GM12891 (cell line): ENCODE measurements around the gene MRS2. TPM values are rescaled to one million over a fixed set of nuclear protein-coding genes. Genes with fewer than 3 reads are reported as not detected.
"Not testable (repeated sequence)": the region's sequence is repeated elsewhere in the genome, so short reads cannot be mapped to it uniquely, and the experiment has no call there.

Source experiments
- DNase-seq: peaks from one replicate; pipeline ENCODE4 v3.0.0; 2011; ENCODE audit warnings: low spot score; ENCODE audit not compliant: insufficient read length
- FAIRE-seq: peaks from 2 replicates; lab custom pipeline; 2011; peaks lifted over from hg19 to GRCh38; lab: Jason Lieb, UNC
- PAX5 ChIP-seq: IDR thresholded peaks from 2 replicates; pipeline ENCODE4 v1.6.1; 2011; ENCODE audit warnings: low read length, moderate library complexity, mild to moderate bottlenecking; ENCODE audit not compliant: insufficient read depth, severe bottlenecking
- POLR2A ChIP-seq: IDR thresholded peaks from 2 replicates; pipeline ENCODE4 v1.6.1; 2011; ENCODE audit warnings: low read depth, low read length, control low read depth
- POLR2AphosphoS5 ChIP-seq: IDR thresholded peaks from 2 replicates; pipeline ENCODE4 v1.6.1; 2011; ENCODE audit warnings: low read depth, low read length, control low read depth
- POU2F2 ChIP-seq: IDR thresholded peaks from 2 replicates; pipeline ENCODE4 v1.6.1; 2011; ENCODE audit warnings: low read depth, mild to moderate bottlenecking, control low read depth, low read length, moderate library complexity
- SPI1 ChIP-seq: IDR thresholded peaks from 2 replicates; pipeline ENCODE4 v1.6.1; 2011; ENCODE audit warnings: low read depth, low read length, control low read depth
- TAF1 ChIP-seq: IDR thresholded peaks from 2 replicates; pipeline ENCODE4 v1.6.1; 2011; ENCODE audit warnings: low read depth, low read length, control low read depth
- polyA plus RNA-seq: library from polyadenylated mRNA; unstranded; fragments of >200 nt; gene quantifications from one replicate; pipeline ENCODE4 v1.2.1, GENCODE V29; 2012; ENCODE audit warnings: low read depth, missing spikeins, inconsistent platforms; ENCODE audit not compliant: missing spikeins

The MRS2 gene
- 13.8 TPM for polyA plus RNA-seq

GRCh38 chr6:24402697-24403500 is at the start of gene MRS2:
MRS2 (plus strand) TSS chr6:24402936; CDS start chr6:24403047, 111 bp downstream.
- TF ChIP-seq POU2F2: no peak
- peak; percentile 78 for TF ChIP-seq POLR2AphosphoS5
- TF ChIP-seq PAX5: no peak
- peak; percentile 76 for TF ChIP-seq POLR2A
- no peak for TF ChIP-seq TAF1
- no peak for TF ChIP-seq SPI1
- FAIRE-seq: peak; percentile 98

GRCh38 chr6:24353861-24354260 is 48.9 kb upstream of the MRS2 start:
- TF ChIP-seq POLR2A (no peak), POU2F2 (no peak), SPI1 (no peak), POLR2AphosphoS5 (no peak), PAX5 (no peak), TAF1 (no peak)
- no peak for DNase-seq
- no peak for FAIRE-seq

More at GRCh38 chr6:24402697-24403500, at the start of gene MRS2:
- peak; percentile 74 for DNase-seq

GRCh38 chr6:24355393-24355792 is 47.3 kb upstream of the MRS2 start:
- no peak for DNase-seq
- TF ChIP-seq TAF1 (no peak), PAX5 (no peak), POLR2A (no peak), POLR2AphosphoS5 (no peak), POU2F2 (no peak), SPI1 (no peak)
- no peak for FAIRE-seq

GRCh38 chr6:24356310-24356973 is 46.3 kb upstream of the MRS2 start:
- DNase-seq (no peak), FAIRE-seq (no peak)
- no peak for TF ChIP-seq SPI1
- no peak for TF ChIP-seq POU2F2
- no peak for TF ChIP-seq POLR2A
- TF ChIP-seq POLR2AphosphoS5: no peak
- TF ChIP-seq TAF1: no peak
- TF ChIP-seq PAX5: no peak

- TF ChIP-seq POU2F2 (no peak), POLR2A (no peak), TAF1 (no peak), SPI1 (no peak), POLR2AphosphoS5 (no peak)
- DNase-seq (no peak), FAIRE-seq (peak; percentile 63)
Observed at GRCh38 chr6:24357336-24358218, 45.2 kb upstream of the MRS2 start, which contains the start of gene DCDC2. DCDC2 (minus strand) TSS chr6:24358059; CDS start chr6:24357750, 309 bp downstream.

GRCh38 chr6:24358219-24358821 is 44.4 kb upstream of the MRS2 start:
- no peak for FAIRE-seq
- TF ChIP-seq PAX5: no peak
- TF ChIP-seq SPI1: no peak
- TF ChIP-seq POLR2A: no peak
- TF ChIP-seq TAF1: no peak
- TF ChIP-seq POU2F2: no peak
- TF ChIP-seq POLR2AphosphoS5: no peak
- DNase-seq: no peak

- FAIRE-seq (peak; percentile 91), DNase-seq (peak; percentile 53)
- TF ChIP-seq PAX5 (peak; percentile 70), SPI1 (no peak)
Observed at GRCh38 chr6:24359640-24360454, 42.9 kb upstream of the MRS2 start.

GRCh38 chr6:24362363-24362762 is 40.4 kb upstream of the MRS2 start:
- not testable (repeated sequence) for FAIRE-seq, DNase-seq

- not testable (repeated sequence) for FAIRE-seq, DNase-seq
Observed at GRCh38 chr6:24365103-24365633, 37.6 kb upstream of the MRS2 start.
